PC-9 (cell line): ENCODE results near the gene TMEM255A. TPM values are rescaled to one million over a fixed set of nuclear protein-coding genes. Genes with fewer than 3 reads are reported as not detected.

Source experiments
- BruUV-seq: library from RNA; stranded (reverse); fragments of 400-500 nt; replicated peaks from 2 replicates; lab custom pipeline; 2021; lab: Mats Ljungman, UMichigan
- CTCF ChIA-PET: fragments of 300-600 bp; sonication (Branson Sonifier 250); formaldehyde crosslinking; loops from one replicate; lab custom pipeline; 2022; ENCODE audit warnings: antibody characterized with exemption; lab: Charles Lee
- POLR2A ChIA-PET: fragments of 300-600 bp; sonication (Branson Sonifier 250); formaldehyde crosslinking; loops from one replicate; lab custom pipeline; 2022; ENCODE audit warnings: antibody characterized with exemption; ENCODE audit not compliant: unreplicated experiment; lab: Charles Lee
- DNase-seq, 2 experiments: peaks; one replicate each; pipeline versions ENCODE4 v3.0.0 to v3.0.0-alpha.2; 2015 to 2022; ENCODE audit warnings: mixed read lengths in 1 of 2
- H2AFZ ChIP-seq: fragments of 200-600 bp; sonication (generic); 2 replicates; pipeline ENCODE4 v1.8.1; 2017; ENCODE audit warnings: antibody characterized with exemption
- H3F3A ChIP-seq: fragments of 200-600 bp; sonication (generic); 2 replicates; pipeline ENCODE4 v1.8.1; 2017; ENCODE audit warnings: antibody characterized with exemption, mild to moderate bottlenecking, low read depth; ENCODE audit not compliant: insufficient read depth
- H3K27ac ChIP-seq: fragments of 200-600 bp; sonication (generic); 2 replicates; pipeline ENCODE4 v1.6.1; 2016; ENCODE audit warnings: mixed run types
- H3K27me3 ChIP-seq: fragments of 200-600 bp; sonication (generic); 2 replicates; pipeline ENCODE4 v1.6.1; 2016; ENCODE audit warnings: low read depth, mixed run types; ENCODE audit not compliant: insufficient read depth
- H3K36me3 ChIP-seq: fragments of 200-600 bp; sonication (generic); 2 replicates; pipeline ENCODE4 v1.6.1; 2016; ENCODE audit warnings: low read depth, mixed run types
- H3K4me1 ChIP-seq: fragments of 200-600 bp; sonication (generic); replicated peaks from 2 replicates; pipeline ENCODE4 v1.6.1; 2016; ENCODE audit warnings: mixed run types; ENCODE audit not compliant: insufficient read depth
- H3K4me2 ChIP-seq: fragments of 200-600 bp; sonication (generic); 2 replicates; pipeline ENCODE4 v1.6.1; 2017; ENCODE audit warnings: mixed run types
- H3K4me3 ChIP-seq: fragments of 200-600 bp; sonication (generic); 2 replicates; pipeline ENCODE4 v1.6.1; 2016; ENCODE audit warnings: mixed run types
- H3K79me2 ChIP-seq: fragments of 200-600 bp; sonication (generic); 2 replicates; pipeline ENCODE4 v1.6.1; 2017; ENCODE audit warnings: low read depth, mixed run types
- H3K9me2 ChIP-seq: fragments of 200-600 bp; sonication (generic); 2 replicates; pipeline ENCODE4 v1.8.1; 2017; ENCODE audit warnings: mild to moderate bottlenecking; ENCODE audit not compliant: insufficient read depth
- H3K9me3 ChIP-seq: fragments of 200-600 bp; sonication (generic); 2 replicates; pipeline ENCODE4 v1.8.1; 2016; ENCODE audit warnings: low read depth; ENCODE audit not compliant: insufficient read depth
- H4K20me1 ChIP-seq: fragments of 200-600 bp; sonication (generic); 2 replicates; pipeline ENCODE4 v1.8.1; 2017; ENCODE audit not compliant: insufficient read depth
- EZH2 ChIP-seq: fragments of 200-600 bp; sonication (generic); IDR thresholded peaks from 2 replicates; pipeline ENCODE4 v1.8.0; 2017; ENCODE audit warnings: antibody characterized with exemption, low read depth
- intact Hi-C: fragments of 100-400 bp; cut with micrococcal nuclease; formaldehyde crosslinking; loops from one replicate; pipeline ENCODE4 v1.10.0; 2022; ENCODE audit not compliant: unreplicated experiment
- total RNA-seq: library from RNA; stranded (reverse); gene quantifications from 2 replicates; pipeline ENCODE4 v1.2.3, GENCODE V29; 2021
- TF ChIP-seq, protein P1 (sequence below): fragments of 200-600 bp; sonication (generic); conservative IDR thresholded peaks from 2 replicates; pipeline ENCODE4 v1.6.1; 2017; ENCODE audit warnings: mixed run types, antibody characterized with exemption, mild to moderate bottlenecking, moderate library complexity

TMEM255A gene
- total RNA-seq, 1 experiment from 2014 or later: 16.7 TPM

DNA sequence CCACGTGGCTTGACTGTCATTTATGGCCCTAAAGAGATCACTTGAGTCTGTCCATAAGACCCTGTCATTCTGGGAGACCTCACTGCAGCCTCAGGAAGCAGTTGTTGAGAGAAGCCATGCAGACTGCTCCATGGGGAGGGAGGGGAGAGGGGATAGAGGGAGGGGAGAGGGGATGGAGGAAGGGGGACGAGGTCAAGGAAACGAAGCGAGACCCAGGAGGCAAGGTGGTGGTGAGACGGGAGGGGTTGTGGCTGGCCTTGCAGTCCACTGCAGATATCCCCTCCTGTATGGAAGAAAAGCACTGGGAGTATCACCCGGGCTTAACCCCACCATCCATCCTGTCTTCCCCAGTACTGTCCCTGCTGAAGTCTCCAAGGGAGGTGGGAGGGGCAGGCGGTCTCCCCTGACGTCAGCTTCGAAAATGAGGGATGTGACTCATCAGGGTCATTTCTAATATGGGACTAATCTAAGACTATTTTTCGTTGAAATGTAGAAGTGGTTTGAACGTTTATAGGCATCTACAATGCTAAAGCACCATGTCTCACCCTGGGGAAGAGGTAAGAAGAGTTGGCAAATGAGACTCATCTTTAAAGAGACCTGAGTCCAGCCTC lies 5.6 kb downstream of the TMEM255A start:
- H3K4me1 ChIP-seq: 0 out of 2 replicates have a peak, but pooled peaks cover 3% of the 10 kb centered on the region
- H2AFZ ChIP-seq: no peak overlapping the region
- H3K9me3 ChIP-seq: no peaks in the 10 kb centered on the region
- TF ChIP-seq, protein P1, sequence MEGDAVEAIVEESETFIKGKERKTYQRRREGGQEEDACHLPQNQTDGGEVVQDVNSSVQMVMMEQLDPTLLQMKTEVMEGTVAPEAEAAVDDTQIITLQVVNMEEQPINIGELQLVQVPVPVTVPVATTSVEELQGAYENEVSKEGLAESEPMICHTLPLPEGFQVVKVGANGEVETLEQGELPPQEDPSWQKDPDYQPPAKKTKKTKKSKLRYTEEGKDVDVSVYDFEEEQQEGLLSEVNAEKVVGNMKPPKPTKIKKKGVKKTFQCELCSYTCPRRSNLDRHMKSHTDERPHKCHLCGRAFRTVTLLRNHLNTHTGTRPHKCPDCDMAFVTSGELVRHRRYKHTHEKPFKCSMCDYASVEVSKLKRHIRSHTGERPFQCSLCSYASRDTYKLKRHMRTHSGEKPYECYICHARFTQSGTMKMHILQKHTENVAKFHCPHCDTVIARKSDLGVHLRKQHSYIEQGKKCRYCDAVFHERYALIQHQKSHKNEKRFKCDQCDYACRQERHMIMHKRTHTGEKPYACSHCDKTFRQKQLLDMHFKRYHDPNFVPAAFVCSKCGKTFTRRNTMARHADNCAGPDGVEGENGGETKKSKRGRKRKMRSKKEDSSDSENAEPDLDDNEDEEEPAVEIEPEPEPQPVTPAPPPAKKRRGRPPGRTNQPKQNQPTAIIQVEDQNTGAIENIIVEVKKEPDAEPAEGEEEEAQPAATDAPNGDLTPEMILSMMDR: no peak
- no peak for TF ChIP-seq EZH2
- H3K79me2 ChIP-seq: no peaks in the 10 kb centered on the region
- ChIA-PET POLR2A (no interaction called here), CTCF (no interaction called here)
- H3K27me3 ChIP-seq: no peaks in the 10 kb centered on the region
- H3K4me2 ChIP-seq: no peak overlapping the region
- H4K20me1 ChIP-seq: no peaks in the 10 kb centered on the region
- H3K27ac ChIP-seq: no peak overlapping the region
- no peaks in the 10 kb centered on the region for H3K36me3 ChIP-seq
- no TSS peak for BruUV-seq
- H3F3A ChIP-seq: no peaks in the 10 kb centered on the region
- DNase-seq: no peak
- intact Hi-C loops: no loop called here
- no peaks in the 10 kb centered on the region for H3K9me2 ChIP-seq
- H3K4me3 ChIP-seq: no peak overlapping the region

DNA sequence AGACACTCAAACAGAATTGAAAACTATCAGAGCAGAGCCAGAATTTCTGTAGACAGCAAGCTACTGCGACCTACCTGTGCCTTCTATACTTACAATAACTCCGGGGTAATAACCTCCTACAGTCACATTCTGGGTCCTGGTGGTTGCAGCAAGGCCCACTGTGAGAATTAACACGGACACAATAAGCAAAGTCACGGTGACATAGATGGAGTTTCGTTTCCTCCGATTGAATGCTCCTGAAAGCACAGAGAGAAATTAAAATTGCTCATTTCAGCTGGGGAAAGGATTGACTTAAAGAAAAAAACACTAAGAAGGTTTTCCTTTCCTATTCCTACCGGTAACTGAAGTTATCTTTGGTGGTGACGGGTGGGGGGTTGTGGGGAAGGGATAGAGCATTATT lies 7.0 kb downstream of the TMEM255A start:
- Histone ChIP-seq H3K4me1 (no peaks in the 10 kb centered on the region), H3K4me2 (no peak overlapping the region), H3K9me2 (no peaks in the 10 kb centered on the region), H3F3A (no peaks in the 10 kb centered on the region), H3K36me3 (no peaks in the 10 kb centered on the region), H2AFZ (no peak overlapping the region), H3K27me3 (no peaks in the 10 kb centered on the region), H3K79me2 (no peaks in the 10 kb centered on the region), H4K20me1 (no peaks in the 10 kb centered on the region), H3K4me3 (no peak overlapping the region), H3K27ac (no peak overlapping the region), H3K9me3 (no peaks in the 10 kb centered on the region)
- intact Hi-C loops: no loop called here
- no TSS peak for BruUV-seq
- no peak for DNase-seq
- TF ChIP-seq EZH2: no peak
- TF ChIP-seq, protein P1: no peak
- ChIA-PET POLR2A (no interaction called here), CTCF (interaction anchor here (0.6 kb wide), 1 partner anchor 28 kb away, joined by 4 read pairs; no protein-coding TSS in a partner anchor)

DNA sequence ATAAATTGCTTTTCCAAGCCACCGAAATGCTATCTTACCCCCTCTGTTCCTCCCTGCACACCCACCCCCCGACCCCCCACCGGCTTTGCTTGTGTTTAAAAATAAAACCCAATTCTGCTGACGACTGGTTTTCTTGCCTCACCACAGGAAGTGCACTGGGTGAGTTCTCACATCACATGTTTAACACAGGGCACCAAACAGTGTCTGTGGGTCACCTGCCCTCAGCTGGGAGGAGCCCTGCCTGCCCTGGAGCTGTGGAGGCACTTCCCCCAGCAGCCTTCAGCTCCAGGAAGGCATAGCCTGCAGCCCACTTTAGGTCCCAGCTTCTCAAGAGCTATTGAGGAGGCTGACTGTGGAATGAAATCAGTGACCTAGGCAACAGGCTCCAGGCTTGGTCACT lies 8.8 kb downstream of the TMEM255A start:
- H3K4me2 ChIP-seq: no peak overlapping the region
- H3K9me2 ChIP-seq: no peaks in the 10 kb centered on the region
- BruUV-seq: no TSS peak
- H3F3A ChIP-seq: no peaks in the 10 kb centered on the region
- H3K9me3 ChIP-seq: no peaks in the 10 kb centered on the region
- H3K27me3 ChIP-seq: no peaks in the 10 kb centered on the region
- TF ChIP-seq, protein P1: no peak
- TF ChIP-seq EZH2: no peak
- H3K4me3 ChIP-seq: no peak overlapping the region
- CTCF ChIA-PET: no interaction called here
- H3K27ac ChIP-seq: no peak overlapping the region
- H3K79me2 ChIP-seq: no peaks in the 10 kb centered on the region
- no peak for DNase-seq
- intact Hi-C loops: no loop called here
- H4K20me1 ChIP-seq: no peaks in the 10 kb centered on the region
- peaks cover 9% of the 10 kb centered on the region for H3K4me1 ChIP-seq
- H2AFZ ChIP-seq: no peak overlapping the region
- POLR2A ChIA-PET: no interaction called here
- no peaks in the 10 kb centered on the region for H3K36me3 ChIP-seq
